Bone marrow (tissue), 2 donors: ENCODE data around the gene SLC16A7.

ENCODE experiments used
- DNase-seq, 2 donors: peaks; one replicate each; lab custom pipeline; 2025; lab: John Stamatoyannopoulos, UW

Gene SLC16A7

DNA sequence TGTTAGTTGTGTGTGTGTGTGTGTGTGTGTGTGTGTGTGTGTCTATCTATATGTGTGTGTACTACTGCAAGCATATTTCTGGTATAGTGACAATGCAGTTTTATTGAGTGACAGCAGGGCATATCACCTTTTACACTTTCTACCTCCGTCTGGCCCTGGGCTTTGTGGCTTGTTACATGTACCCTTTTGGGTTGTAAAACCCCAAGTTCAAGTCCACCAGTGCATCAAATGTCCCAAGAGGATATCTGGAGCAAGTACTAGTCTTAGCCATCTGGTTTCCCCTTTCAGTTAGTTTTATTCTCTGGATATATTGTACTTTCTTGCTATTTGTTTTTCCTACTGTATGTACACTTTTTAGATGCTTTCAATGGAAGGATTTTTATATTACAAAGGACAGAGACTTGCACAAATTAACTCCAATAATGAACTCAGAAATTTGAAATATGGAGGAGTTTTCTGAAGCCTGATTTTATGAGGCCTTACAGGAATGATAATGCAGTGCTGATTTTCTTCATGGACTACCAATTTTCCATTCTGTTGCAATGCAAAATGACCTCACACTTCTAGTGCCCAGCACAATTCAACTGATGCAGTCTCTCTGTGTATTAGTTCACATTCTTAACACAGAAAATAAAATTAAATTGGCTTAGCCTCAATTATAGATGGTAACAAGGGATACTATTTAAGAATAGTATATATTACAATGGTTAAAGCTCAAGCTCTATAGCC is 29.1 kb downstream of the SLC16A7 start:
- DNase-seq: no peak

DNA sequence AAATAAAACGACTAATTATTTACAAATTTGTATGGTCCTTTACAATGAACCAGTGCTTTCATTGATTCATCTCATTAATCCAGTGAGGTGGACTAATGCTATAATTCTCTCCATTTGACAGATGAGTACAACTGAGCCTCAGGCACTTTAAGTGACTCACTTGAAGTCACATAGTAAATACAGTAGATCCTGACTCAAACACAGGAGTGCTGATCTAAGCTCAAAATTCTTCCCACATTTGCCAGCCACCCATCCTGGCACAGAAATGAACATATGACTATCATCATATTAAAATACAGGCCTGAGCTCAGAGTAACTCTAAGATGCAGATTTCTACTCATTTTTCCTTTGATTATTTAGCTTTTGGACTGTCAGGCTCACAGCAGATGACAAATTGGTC is 30.6 kb downstream of the SLC16A7 start:
- DNase-seq: no peak

DNA sequence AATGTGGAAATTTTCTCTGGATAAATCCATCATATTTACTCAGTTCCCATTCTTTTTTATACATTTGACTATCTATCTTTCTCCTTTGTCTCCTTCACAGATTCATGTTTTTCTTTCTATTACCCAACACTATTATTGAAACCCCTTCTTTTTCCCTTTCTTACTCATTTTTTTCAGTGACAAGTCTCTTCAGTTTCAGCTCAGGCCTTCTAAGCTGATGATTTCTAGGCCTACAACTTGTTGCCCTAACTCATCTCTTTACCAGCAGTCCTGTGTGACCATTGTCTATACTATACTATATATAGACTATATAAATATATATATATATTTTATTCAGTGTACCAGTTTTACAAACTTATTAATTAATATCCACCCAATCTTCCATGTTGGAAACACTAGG is 31.8 kb downstream of the SLC16A7 start:
- DNase-seq: no peak

DNA sequence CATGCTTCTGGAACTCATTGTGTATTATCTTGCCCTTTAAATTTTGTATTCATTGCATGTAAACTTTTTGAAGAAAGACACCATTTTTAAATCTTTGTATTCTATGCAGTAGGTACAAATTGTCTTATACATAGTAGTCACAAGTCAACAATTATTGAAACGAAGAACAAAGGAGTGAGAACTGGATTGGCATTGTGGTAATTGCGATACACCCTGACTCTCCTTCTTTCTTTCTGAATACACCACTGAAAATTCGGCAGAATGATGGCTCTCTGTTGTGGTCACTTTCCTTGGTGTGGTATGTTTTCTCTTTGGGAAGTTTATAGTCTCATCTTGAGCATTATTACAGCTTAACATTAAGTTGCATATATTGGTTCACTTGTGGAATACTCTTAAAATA is 34.1 kb downstream of the SLC16A7 start:
- no peak for DNase-seq

DNA sequence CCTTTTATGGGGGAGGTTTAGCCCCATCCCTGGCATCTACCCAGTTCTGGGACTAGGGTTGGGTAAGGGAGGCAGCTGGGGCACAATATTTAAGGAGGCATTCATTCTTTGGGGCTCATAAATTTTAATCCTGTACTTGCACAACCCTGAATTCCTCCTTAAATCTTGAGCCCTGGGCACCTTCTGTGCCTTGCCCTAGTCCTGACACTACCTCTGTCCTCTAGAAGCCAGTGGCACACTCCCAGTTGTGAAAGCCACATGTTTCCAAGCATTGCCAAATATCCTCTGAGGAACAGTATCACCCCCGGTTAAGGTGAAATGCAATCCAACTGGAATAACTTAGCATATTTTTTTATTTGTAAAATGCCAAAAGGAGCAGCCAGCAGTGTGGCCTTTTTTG is 36.6 kb downstream of the SLC16A7 start:
- no peak for DNase-seq

DNA sequence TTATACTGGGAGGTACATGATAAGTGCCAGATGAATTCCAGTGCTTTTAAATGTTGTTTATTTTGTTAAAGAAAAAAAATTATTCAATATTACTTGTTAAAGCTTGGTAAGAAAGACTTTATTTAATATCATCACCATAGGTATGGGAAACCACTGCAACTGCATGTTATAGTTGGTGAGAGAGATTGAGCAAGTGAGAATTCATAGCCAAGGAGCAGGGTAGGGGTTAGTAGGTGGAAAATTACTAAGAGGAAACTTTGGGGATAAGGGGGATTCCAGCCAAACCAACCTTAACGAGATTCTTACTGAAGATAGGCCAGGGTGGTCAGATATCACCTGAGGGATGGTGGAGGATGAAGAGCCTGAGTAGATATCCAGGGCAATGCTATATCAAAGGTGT is 38.4 kb downstream of the SLC16A7 start:
- no peak for DNase-seq

DNA sequence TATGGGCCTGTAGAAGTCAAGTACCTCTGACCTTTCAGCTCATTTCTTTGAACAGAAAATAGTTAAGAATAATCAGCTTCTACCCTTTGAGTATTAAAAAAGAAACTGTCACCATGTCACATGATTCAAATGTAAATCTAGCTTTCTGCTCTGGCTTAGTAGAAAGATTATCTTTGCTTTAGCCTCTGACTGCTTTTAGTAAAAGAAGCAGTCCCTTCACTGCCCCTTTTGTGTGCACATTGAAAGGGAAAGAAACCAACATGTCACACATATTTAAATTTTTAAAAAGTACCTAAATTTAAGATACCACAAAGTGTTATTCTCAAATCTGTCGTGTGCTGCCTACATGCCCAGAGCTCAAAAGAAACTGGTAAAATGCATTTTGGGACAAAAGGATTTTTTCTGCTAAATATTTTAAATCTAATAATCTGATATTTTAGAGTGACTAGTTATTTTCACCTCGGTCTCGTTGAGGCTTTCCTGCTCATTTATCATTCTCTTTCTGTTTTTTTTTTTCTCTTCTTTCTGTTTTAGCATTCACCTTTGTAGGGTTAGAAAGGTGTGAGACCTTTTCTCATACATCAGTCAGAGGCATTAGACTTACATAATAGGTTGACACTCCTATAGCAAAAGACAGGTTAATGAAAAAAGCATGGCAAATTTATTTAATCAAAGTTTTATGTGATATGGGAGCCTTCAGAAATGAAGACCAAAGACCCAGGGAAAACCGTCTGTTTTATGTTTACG is 41.3 kb downstream of the SLC16A7 start:
- DNase-seq: no peak

DNA sequence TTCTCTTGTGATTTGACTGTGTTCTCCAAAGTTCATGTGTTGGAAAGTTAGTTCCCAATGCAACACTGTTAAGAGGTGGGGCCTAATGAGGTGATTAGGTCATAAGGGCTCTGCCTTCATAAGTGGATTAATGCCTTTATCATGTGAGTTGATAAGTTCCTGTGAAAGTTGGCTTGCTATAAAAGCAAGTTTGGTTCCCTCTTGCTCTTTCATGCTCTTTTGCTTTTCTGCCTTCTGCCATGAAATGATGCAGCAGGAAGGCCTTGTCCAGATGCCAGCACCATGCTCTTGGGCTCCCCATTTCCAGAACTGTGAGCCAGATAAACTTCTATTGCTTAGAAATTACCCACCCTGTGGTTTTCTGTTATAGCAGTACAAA is 41.9 kb downstream of the SLC16A7 start:
- no peak for DNase-seq

DNA sequence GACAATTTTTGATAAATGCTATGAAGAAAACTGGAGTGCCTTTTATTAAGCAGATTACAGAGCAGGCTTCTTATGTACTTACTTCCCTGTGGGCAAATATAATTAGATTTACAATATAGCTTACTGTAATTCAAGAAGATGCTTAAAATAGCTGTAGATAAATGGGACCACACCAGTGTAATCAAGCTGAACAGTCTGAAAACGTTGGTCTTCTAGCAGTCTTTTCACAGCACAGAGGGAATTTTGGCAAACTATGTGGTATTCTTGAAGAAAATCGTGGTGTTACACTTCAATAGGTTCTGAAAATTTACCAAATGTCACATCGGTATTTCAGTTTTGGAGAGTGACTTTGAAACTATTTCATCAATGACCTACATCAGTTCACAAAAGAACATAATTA is 47.7 kb downstream of the SLC16A7 start:
- no peak for DNase-seq

DNA sequence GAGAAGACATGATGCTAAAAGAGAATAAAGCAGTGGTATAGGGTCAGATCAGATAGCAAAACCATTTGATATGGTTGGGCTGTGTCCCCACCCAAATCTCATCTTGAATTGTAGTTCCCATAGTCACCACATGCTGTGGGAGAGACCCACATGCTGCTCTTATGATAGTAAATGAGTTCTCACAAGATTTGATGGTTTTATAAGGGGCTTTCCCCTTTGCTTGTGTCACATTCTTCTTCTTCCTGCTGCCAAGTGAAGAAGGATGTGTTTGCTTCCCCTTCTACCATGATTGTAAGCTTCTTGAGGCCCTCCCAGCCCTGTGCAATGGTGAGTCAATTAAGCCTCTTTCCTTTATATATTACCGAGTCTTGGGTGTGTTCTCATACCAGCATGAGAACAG is 49.4 kb downstream of the SLC16A7 start:
- DNase-seq: no peak

DNA sequence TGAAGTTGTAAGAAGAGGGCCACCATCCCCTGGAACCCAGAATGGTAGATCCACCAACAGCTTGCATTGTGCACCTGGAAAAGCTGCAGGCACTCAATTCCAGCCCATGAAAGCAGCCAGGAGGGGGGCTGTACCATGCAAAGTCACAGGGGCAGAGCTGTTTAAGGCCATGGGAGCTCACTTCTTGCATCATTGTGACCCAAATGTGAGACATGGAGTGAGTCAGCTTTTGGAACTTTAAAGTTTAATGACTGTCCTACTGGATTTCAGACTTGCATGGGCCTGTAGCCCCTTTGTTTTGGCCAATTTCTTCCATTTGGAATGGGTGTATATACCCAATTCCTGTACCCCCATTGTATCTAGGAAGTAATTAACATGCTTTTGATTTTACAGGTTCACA is 50.8 kb downstream of the SLC16A7 start:
- no peak for DNase-seq

DNA sequence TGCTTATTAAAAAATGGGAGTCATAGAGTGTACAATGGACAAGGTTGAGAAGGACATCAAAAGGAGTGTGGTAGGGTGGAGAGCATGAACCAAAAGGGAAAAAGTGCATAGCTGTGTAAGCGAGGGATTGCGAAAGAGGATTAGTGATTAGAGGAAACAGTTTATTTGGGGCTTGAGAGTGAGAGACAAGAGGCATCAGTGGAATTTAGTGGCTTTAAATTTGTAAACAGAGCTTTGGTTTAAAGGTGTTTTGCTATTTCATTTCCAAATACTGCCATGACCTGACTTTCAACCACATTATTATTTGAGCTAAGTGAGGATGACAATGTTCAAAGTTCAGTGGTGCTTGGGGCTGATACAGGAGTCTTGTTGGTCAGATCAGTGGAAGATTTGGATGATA is 53.4 kb downstream of the SLC16A7 start:
- DNase-seq: no peak

DNA sequence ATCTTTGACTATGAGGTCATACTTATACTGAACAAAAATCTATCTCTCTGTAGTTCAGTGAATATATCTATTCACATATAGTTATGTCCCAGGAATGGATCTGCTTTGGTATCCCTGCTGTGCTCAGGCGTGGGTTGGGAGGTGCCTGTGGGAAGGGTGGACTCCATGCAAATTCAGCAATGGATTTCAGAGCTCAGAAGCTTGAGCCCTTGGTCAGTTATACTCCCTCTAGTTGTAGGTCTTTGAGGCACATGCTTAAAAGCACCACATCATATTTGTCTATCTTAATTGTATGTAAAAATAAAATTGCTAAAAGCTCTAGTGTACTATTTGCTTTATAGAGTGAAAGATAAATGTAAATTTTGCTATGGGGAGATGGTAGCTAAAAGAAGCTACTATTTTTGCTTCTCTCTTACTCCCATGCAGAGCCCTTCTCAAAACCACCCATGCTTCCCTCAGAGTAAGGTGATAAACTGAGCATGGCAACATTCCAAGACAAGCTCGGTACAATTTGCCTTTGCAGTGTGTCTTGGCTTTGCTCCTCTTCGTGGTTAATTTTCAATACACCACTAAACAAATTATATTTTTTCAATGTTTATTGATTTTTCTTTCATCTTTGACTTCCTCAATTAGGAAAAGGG is 54.9 kb downstream of the SLC16A7 start:
- DNase-seq: no peak

DNA sequence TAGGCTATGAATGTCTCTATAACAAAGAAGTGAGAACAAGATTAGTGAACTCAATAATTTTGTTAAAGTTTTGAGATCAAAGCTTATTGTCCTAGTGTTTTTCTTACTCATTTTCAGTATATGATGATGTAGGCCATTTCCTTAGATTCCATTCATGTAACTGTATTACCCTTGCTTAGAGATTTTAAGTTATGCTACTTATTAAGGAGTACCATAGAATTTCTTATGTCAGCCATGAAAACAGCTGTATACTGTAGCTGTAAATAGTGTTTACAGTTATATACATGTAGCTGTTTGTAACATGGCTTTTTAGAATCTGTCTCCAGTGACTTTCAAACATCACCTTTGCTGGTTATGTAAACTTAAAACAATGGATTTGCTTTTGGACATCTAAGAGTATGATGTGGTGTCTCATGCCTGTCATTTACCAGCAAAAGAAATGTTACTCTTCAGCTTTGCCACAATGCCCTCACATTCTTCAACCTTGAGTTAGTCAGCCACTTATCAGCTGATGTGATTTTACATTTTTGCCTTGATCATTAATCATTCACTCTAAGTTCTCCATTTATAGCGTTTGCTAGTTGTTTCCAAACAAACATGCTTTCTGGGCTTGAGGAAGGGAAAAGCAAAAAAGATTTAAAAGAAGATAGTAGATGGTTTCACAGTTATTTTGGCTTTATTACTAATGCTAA is 55.5 kb downstream of the SLC16A7 start:
- DNase-seq: no peak

DNA sequence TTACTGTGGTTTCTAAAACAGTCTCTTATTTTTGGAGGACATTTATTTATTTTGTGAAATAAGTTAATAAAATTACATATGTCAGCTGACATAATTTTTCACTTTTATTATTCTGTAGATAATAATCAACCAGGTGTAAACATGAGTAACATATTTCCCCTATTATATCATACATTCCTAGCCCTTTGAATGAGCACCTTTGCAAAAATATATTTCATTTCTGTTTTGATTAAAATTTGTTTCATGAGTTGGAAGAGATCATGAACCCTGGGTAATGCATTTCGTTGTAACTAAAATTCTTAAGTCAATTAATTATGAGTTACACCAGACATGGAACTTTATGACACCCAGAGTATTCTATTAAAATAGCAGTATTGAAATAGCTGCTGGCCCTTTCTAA is 56.3 kb downstream of the SLC16A7 start:
- DNase-seq: no peak

DNA sequence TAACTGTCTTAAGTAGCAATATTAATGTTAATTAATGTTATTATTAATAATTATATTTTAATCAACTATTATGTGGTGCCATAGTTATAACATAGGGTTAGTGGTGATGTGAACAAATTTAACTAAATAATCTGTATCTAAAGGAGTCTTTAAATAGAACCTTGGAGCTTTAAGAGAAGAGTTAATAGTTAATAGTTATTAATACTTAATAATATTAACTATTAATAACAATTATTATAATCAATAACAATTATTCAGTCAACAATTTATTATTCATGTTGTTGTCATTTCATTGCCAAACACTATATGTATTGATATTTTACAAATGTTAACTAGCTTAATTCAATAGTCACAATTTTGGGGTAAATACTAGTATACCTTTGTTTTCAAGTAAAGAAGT is 58.2 kb downstream of the SLC16A7 start:
- DNase-seq: no peak

DNA sequence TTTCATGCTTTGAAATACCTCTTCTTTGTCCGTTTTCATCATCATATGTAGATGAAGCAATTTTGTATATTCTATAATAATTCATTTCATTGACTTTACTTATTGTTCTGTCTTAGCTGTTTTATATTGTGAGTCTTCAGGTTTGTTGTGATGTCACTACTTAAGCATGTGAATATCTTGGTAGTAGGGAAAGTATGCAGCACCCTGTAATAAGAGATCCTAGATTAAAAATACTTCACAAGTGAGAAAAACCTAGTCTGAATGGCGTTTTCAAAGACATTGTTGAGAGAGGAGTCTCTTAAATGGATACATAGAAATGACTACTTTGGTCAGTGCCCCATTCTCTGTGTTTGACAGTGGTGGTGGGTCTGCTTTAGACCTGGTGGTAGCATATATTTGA is 61.4 kb downstream of the SLC16A7 start:
- DNase-seq: no peak

DNA sequence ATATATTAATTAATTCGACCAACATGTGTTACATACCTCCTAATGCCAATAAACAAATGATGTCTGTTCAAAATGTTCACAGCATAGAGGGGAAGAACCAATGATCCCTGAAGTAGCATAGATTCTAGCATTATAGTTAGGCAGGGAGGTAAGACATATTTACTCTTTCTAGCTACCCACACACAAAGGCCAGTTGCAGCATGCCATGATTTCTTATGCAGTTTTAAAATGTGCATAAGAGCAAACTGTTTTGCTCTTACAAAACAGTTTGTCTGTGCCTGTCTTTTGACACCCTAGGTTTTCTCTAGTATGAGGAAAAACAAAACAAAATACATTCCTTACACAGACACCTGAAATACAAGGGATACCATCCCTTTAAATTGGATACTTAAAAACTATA is 61.9 kb downstream of the SLC16A7 start:
- no peak for DNase-seq

DNA sequence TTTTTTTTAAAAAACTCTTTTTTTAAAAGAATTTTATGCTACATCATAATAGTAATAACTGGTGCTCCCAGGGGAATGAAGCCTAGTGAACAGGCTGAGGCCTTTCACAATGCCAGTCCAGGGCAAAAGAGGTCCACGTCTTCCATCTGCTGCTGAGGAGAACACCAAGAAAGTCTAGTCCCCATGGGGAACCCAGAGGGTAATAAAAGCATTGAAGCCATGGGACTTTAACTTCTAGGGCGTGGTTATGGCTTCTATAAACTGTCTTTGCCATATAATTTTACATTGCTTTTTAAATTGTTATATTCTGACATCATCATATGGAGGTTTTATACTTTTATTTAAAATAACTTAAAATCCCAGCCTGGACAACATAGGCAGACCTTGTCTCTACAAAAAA is 64.3 kb downstream of the SLC16A7 start:
- DNase-seq: no peak

DNA sequence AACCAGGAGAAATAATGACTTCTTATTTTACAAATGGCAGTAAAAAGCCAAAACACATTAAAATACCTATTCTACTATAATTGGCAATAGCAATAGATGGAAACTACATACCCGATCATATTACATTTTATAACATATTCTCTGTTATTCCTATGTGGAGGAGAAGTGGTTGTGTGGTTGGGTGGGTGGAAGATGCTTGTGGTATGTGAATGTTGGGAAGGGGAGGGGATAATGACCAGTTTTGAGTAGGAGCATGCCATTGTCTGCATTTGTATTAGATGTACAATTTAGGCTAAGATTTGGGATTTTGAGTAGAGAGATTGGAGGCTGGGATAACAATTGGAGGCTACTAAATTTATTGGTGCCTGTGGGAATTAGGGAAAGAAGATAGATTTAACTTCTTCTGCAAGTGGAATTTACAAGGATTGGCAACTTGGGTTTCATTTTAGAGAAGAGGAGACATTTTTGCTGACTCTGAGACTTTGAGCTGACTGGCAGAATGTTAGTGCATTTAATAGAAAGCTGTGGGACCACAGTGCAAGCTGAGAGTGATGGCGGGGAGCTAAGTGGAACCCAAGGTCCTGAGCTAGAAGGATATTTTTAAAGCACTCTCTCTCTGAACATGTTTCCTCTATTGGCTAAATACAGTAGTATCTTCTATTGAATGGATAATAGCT is 65.2 kb downstream of the SLC16A7 start:
- DNase-seq: no peak

DNA sequence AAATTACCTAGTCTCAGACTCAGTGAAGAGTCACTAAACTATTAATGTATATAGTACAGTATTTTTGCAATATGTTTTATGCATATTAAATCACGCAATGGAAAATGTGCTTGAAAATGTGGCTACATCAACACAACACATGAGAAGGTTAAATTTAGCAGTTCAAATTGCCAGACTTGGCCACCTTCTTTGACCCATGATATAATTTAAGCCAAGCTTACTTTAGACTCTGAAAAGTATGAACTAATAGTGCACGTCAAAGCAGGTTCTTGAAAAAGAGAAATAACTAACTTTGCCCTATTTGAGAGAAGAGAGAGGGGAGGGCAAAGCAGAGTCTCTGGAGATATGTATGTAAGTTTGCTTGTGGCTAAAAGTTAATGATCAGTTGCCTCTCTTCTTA is 68.7 kb downstream of the SLC16A7 start:
- no peak for DNase-seq

DNA sequence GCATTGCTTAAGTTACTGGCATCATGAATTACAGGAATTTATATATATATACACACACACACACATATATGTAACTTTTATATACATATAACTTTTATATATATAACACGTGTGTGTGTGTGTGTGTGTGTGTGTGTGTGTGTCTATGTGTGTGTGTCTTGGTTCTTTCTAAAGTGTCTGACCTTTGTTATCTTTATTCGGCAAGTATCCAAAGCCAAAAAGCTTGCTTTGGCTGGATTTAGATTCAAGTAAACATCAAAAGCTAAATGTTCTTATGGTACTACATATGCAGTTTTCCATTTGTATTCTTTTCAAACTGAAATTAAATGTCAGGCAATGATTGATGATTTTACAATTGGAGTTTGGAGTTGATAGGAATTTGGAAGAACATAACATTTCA is 69.9 kb downstream of the SLC16A7 start:
- no peak for DNase-seq
